GM21717 (cell line): ENCODE data around the gene GMDS.

ENCODE experiments used
- ATAC-seq: cut with Tn5 transposase; IDR thresholded peaks from one replicate; pipeline ENCODE4 v1.9.1; 2021; ENCODE audit warnings: mild to moderate bottlenecking, moderate library complexity; ENCODE audit not compliant: unreplicated experiment

Gene GMDS

DNA sequence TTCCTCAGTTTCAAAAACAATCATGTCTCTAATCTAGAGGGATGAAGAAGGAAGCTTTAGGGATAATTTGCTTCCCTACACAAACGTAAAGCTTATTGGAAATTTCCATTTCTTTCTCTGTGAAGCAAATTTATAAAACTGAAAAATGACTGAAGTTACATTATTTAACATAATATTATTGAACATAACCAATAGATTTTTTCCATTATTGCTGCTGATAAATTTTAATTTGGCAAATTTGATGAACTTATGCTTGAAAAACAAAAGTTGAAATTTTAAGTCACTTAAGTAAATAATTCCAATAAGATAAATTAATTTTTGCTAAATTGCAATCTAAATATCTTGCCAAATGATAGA is 140.9 kb downstream of the GMDS start:
- ATAC-seq: no peak

DNA sequence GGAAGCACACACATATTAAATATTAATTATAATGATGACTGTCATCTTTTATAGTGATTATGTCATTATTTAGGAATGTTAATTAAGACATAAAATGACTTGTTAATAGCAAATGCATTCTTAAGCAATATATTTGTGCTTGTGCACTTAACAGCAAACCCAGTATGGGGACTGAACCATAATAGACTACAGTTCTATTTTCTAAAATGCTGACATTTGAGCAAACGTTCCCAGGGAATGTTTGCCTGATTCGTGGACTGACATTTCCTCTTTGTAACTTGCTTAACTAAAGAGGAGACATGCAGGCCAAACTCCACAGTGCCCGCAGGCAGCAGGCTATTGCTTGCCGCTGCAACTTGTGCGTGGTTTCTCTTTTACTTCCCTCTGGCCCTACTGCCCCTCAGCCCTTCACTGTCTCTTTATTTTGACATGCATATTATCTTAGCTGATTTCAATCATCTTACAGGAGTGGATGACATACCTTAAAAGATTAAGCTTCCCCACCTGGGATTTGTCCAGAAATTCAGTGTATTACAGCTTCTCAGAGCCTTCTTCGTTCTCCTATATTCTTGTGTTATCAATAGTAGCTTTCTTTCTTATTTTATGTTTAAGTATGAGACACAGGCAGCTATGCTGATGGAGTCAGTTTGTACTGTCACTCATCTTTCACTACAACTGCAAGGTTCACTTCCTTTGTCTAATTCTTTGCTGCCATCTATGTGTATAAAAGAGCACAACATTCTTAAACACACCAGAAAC is 141.5 kb downstream of the GMDS start:
- no peak for ATAC-seq

GRCh38 chr6:2102966-2103365 is 142.4 kb downstream of the GMDS start:
- no peak for ATAC-seq

DNA sequence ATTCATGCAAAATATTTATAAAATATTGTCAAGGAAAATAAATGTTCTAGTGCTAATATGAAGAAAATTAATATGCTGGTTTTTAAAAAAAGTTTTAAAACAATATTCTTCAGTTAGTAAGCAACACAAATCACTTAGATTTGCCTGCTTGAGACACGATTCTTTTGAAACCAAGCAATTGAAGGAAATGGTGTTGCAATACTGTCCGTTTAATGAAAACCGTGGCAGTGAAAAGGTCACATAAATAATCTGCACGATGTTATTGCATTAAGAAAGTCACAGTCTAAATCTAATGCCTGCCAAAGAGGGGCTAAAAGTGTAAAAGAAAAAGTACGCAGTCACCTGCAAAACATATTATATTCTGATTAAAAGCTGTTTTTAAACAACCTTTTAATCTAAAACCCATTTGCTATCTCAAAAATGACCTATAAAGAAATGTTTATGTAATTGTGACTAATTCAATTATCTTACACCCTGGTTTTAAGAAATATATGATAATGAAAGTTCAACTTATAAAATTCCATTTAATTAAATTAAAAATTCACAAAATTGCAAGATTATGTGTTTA is 143.0 kb downstream of the GMDS start:
- no peak for ATAC-seq

DNA sequence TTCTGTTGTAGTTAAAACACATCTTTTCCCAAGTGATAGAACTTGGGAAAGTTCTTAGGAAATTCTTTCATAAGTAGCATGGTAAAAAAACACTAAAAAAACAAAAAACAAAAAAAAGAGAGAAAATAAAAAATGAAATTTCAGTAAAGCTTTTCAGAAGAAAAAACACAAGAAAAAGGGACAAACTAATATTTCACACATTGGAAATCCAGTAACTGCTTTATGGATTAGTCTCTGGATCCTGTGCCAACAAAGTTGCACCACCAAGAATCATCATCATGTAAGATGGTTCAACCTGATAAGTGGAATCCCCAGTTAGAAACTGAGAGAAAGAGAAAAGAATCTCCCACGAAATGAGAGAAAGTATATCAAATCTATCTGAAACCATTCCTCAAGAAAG is 144.2 kb downstream of the GMDS start:
- ATAC-seq: no peak

DNA sequence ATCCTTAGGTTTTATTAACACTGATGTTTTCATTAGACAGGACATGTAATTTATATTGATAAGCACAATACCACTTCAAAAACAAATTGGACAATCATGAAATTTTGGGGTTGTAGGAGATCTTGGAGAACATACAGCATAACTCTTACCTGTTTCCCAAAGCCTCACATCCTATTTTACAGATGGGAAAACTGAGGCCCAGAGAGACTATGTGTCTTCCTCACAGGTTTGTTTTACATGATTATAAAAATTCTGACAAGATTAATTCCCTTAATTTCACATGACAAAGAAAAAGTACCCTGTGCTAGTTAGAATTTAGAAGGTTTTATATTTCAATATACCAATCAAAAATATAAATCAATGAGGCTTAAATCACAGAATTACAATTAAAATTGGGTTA is 145.5 kb downstream of the GMDS start:
- ATAC-seq: no peak

GRCh38 chr6:2097464-2097863 is 147.9 kb downstream of the GMDS start:
- ATAC-seq: no peak

- ATAC-seq: no peak
These were observed 150.8 kb downstream of the GMDS start for GRCh38 chr6:2094642-2095041.

GRCh38 chr6:2086326-2086965 is 159.0 kb downstream of the GMDS start:
- no peak for ATAC-seq

DNA sequence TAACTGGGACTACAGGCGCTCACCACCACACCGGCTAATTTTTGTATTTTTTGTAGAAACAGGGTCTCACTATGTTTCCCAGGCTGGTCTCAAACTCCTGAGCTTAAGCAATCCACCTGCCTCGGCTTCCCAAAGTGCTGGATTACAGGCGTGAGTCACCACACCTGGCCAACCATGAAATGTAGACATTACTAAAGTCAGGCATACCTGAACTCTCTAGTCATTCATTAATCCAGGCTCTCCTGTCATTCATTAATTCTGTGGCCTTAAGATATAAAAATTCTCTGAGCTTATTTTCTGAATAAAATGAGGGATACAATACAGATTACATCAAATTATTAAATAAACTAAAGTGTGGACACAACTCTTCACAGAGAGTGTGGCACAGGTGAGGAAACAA is 159.7 kb downstream of the GMDS start:
- no peak for ATAC-seq

DNA sequence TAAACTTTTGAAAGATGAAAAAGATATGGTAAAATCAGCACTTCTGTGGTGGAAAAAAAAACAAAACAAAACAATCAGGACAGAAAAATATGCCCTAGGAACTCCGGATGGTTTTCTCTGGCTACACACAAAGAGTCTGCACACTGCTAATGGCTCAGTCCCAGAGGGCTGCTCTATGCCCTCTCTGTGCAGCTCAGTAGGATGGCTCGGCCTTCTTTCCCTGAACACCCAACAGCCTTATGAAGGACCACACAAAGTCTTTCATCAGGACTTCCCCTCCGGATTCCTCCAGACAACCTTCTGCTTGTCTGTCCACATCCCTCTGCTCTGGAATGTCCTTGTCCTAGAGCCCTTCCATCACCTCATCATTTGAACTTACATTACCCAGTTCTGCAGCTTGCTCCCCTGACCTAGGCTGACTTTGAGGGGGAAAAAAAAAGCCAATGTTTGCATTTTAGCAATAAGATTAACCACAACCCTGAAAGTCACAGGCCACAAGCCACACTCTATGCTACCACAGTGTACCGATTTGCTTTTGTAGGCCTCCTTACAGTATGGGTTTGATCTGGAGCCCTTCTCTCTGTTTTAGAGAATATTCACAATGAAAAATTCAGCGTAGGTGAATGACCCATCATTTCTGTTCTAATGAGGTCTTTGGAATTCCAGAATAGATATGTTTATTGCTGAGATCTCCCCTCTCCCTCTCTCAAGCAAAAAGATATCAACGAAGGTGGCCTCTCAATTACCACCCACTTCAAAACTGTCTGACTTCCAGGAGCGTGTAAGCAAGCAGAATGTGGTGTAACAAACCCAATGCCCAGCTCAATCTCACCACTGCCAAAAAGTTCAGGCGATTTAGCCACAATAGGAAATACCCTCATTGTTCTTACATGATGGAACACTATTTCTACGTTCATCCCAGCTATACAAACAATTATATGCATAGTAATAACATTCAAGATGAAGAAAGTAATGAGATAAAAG is 164.0 kb downstream of the GMDS start:
- ATAC-seq: peak; percentile 88

DNA sequence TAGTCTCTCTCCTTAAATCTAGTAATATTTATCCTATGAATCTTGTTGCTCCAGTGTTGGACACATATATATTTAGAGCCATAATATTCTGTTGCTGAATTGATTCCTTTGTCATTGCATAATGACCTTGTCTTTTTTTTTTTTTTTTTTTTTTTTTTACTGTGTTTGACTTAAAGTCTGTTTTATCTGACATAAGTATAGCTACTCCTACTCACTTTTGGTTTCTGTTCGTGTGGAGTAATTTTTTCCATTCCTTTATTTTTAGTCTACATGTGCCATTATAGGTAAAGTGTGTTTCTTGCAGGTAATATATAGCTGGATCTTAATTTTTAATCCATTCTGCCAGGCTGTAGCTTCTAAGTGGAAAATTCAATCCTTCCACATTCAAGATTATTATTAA is 166.5 kb downstream of the GMDS start:
- ATAC-seq: no peak

DNA sequence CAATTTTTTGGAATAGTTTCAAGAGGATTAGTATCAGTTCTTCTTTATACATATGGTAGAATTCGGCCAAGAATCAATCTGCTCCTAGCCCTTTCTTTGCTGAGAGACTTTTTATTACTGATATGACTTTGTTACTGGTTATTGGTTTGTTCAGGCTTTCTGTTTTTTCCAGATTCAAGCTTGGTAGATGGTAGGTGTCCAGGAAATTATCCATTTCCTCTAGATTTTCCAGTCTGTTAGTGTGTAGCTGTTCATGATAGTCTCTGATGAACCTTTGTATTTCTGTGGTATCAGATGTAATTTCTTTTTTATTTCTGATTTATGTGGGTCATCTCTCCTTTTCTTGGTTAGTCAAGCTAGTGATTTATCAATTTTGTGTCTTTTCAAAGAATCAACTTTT is 167.6 kb downstream of the GMDS start:
- ATAC-seq: no peak

GRCh38 chr6:2073476-2073875 is 171.9 kb downstream of the GMDS start:
- no peak for ATAC-seq

DNA sequence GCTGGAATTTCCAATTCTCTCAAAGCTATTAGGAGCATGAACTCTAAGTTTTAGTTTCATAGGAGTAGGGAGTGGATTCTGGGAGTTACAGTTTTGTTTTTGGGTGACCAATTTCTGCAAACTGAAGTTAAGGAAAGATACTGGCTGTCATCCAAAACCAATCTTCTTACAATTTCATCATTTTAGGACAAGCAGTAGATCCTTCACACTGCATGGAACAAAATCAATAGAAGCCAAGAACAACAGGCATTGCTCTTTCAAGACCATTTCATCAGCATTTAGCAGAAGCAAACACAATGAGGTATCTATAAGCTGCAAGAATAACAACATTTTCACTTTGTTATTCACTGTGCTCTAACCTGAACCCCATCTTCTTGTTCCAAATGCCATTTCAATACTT is 173.0 kb downstream of the GMDS start:
- no peak for ATAC-seq

DNA sequence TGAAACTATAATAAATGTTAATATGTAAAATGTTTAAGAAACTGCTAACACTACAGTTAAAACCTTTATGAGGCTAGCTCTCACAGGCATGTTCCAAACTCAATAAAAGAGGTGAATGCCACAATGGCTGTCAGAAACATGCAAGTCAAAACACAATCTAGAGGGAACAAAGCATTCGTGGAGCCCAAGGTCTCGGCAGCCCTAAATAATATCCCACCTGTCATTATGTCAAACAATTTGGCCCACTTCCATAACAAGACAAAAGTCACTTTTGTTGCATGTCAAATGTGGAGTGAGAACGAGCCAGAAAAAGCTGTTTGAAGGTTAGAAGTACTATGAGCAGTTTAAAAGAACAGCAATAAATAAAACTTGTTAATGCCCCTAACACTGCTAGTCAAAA is 181.9 kb downstream of the GMDS start:
- ATAC-seq: no peak

GRCh38 chr6:2061880-2062279 is 183.5 kb downstream of the GMDS start:
- no peak for ATAC-seq

DNA sequence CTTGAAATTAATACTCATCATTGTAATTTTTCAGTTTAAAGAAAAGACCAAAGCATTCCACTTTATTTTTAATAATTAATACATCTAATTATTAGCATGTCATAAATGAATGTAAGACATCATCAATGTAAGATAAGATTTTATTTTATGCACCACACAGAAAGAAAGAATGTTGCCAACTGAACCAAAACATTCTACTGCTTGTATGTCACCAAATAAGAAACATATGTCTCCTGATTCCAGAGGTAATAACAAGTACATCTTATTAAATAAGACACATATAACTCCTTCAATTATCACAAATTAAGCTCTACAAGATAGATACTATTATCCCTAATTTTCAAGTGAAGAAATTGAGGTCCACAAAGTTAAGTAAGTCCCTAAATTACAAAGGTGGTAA is 189.5 kb downstream of the GMDS start:
- no peak for ATAC-seq

DNA sequence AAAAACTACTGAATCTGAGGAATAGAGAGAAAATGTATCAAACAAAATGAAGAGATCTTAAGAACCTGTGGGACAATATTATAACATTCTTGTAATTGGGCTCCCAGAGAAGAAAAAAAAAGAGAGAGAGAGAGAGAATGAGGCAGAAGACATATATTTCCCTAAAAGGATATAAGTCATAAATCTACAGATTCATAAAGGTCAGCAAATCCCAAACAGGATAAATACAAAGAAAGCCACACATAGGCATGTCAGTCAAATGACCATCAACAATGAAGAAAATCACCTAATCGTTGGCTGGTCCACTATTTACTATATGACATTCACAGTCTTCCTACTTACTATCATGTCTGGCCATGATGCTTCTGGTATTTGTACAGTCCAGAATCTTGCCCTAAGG is 190.3 kb downstream of the GMDS start:
- ATAC-seq: no peak

GRCh38 chr6:2054516-2055067 is 190.8 kb downstream of the GMDS start:
- ATAC-seq: no peak

GRCh38 chr6:2053691-2054090 is 191.7 kb downstream of the GMDS start:
- no peak for ATAC-seq
